GM12874 (cell line): ENCODE data around the gene PIBF1.

ENCODE experiments used
- CTCF ChIP-seq: IDR thresholded peaks from 2 replicates; pipeline ENCODE4 v1.5.1; 2011; ENCODE audit warnings: low read depth, mild to moderate bottlenecking, control low read depth, low read length, moderate library complexity; ENCODE audit not compliant: insufficient read depth

The PIBF1 gene

GRCh38 chr13:72932250-72932649, 150.3 kb downstream of the PIBF1 start:
- TF ChIP-seq CTCF, result no peak

GRCh38 chr13:72952529-72953141, 170.7 kb downstream of the PIBF1 start:
- TF ChIP-seq CTCF, result no peak

GRCh38 chr13:72953391-72953965, 171.5 kb downstream of the PIBF1 start:
- TF ChIP-seq CTCF, result no peak

- no peak for TF ChIP-seq CTCF
These were observed 177.7 kb downstream of the PIBF1 start for GRCh38 chr13:72959643-72960042.

GRCh38 chr13:72960114-72960513, 178.2 kb downstream of the PIBF1 start:
- no peak for TF ChIP-seq CTCF

- TF ChIP-seq CTCF, result no peak
These were observed 178.6 kb downstream of the PIBF1 start for GRCh38 chr13:72960541-72960940.

DNA sequence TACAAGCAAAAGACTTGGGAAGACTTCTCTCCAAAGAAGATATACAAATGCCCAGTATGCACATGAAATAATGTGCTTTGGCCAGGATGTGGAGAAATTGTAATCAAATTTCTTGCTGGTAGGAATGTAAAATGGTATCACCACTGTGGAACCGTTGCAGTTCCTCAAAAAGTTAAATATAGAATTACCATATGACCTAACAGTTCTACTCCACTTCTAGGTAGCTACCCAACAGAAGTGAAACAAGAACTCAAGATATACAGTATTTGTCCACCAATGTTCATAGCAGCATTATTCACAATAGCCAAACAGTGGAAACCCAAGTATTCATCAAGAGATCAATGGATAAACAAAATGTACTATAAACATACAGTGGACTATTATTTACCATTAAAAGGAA, 181.8 kb downstream of the PIBF1 start:
- no peak for TF ChIP-seq CTCF
